PC-3 (cell line): Measurements from ENCODE around the gene MFN2.

Experiments
- EZH2 ChIP-seq: fragments of 300-600 bp; sonication (generic); IDR thresholded peaks from one replicate; pipeline ENCODE4 v1.6.1; 2017; ENCODE audit warnings: antibody characterized with exemption, mild to moderate bottlenecking, low read length; ENCODE audit not compliant: unreplicated experiment
- EZH2phosphoT487 ChIP-seq: fragments of 300-600 bp; sonication (generic); IDR thresholded peaks from 2 replicates; pipeline ENCODE4 v1.6.1; 2018; ENCODE audit warnings: mild to moderate bottlenecking, antibody characterized with exemption, low read length, borderline replicate concordance
- TF ChIP-seq, protein P1 (sequence below): fragments of 300-600 bp; sonication (generic); conservative IDR thresholded peaks from 2 replicates; pipeline ENCODE4 v1.5.1; 2017; ENCODE audit warnings: antibody characterized with exemption, low read depth, mild to moderate bottlenecking, low read length

GRCh38 chr1:11943619-11944018 lies 36.6 kb upstream of the MFN2 start:
- TF ChIP-seq, protein P1, sequence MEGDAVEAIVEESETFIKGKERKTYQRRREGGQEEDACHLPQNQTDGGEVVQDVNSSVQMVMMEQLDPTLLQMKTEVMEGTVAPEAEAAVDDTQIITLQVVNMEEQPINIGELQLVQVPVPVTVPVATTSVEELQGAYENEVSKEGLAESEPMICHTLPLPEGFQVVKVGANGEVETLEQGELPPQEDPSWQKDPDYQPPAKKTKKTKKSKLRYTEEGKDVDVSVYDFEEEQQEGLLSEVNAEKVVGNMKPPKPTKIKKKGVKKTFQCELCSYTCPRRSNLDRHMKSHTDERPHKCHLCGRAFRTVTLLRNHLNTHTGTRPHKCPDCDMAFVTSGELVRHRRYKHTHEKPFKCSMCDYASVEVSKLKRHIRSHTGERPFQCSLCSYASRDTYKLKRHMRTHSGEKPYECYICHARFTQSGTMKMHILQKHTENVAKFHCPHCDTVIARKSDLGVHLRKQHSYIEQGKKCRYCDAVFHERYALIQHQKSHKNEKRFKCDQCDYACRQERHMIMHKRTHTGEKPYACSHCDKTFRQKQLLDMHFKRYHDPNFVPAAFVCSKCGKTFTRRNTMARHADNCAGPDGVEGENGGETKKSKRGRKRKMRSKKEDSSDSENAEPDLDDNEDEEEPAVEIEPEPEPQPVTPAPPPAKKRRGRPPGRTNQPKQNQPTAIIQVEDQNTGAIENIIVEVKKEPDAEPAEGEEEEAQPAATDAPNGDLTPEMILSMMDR, result no peak
- TF ChIP-seq EZH2, result no peak
- TF ChIP-seq EZH2phosphoT487, result no peak
